ENCODE measurements around the gene CYP3A4. TPM values are rescaled to one million over a fixed set of nuclear protein-coding genes. Genes with fewer than 3 reads are reported as not detected.

CYP3A4 gene
- total and polyA plus RNA-seq, 2 donors, result 0.79 TPM; not detected in 1

DNA sequence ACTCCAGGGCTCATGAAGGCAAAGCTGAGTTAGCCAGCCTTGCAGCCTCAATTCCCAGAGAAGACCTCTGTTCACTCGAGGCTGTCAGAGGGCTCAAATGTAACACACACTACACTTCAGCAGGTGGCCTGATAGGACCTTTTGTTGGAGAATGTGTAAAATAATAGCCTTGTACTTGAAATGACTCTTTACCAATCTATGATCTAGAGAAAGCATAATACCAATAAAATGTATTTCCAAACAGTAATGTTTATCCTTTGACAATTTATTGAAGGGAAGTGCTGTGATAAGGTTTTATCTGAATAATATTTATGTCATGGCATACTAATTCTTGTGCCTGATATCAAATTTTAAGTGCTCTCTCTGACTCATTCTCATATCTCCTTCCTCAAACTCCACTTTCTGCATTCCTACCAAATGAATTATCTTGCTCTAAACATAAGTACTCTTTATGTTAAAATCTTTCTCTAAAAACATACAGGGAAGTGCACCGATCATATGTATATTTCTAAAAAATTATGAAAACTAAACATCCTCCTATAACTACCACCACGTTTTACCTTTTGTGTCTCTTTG lies 69.9 kb downstream of the CYP3A4 start:
- WGBS, result 34% methylated on average over 3 of the region's 3 CpGs
- Histone ChIP-seq H3K36me3 (ENCODE audit: insufficient read depth) (no peaks in the 10 kb centered on the region), H3K4me1 (ENCODE audit: insufficient read depth) (no peaks in the 10 kb centered on the region), H3K4me3 (ENCODE audit: low read depth, low read length) (no peak overlapping the region), H3K27ac (ENCODE audit: low read depth) (no peak overlapping the region)
- DNase-seq (ENCODE audit: extremely low spot score), result no peak

DNA sequence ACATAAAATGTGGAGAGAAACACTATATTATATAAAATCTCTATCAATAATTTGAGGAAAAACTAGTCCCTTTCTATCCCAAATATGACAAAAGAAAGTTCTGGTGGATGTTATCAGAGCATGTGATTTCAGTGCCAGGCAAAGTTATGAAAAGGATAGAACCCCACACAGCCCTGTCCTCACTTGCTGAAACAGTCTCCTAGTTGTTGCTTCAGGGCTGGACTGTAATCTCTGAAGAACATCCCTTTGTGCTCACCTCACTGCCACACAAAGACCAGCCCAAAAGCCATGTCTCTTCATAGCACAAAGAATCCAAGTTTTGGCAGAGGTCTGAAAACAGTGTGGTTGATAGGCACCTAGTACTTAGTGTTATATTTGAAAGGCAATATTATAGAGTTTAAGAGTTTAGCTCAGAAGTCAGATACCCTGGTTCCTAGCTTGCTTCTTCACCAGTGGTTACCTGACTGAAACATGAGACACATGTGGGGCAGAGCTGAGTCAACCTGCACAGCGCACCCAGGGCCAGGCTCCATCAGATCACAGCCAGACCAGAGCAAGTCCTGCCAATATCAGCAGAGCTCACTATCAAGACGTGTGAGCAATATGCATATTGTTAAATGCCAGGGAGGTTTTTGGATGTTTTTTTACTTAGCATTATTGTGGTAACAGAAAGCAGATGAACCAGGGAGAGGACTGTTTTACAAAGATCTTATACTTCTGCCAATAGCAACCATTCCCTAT lies 74.0 kb downstream of the CYP3A4 start:
- no peak overlapping the region for H3K4me3 ChIP-seq (ENCODE audit: low read depth, low read length)
- WGBS, result 66% methylated on average over 2 of the region's 2 CpGs
- H3K4me1 ChIP-seq (ENCODE audit: insufficient read depth), result no peaks in the 10 kb centered on the region
- H3K27ac ChIP-seq (ENCODE audit: low read depth), result no peak overlapping the region
- no peak for DNase-seq (ENCODE audit: extremely low spot score)
- no peaks in the 10 kb centered on the region for H3K36me3 ChIP-seq (ENCODE audit: insufficient read depth)

DNA sequence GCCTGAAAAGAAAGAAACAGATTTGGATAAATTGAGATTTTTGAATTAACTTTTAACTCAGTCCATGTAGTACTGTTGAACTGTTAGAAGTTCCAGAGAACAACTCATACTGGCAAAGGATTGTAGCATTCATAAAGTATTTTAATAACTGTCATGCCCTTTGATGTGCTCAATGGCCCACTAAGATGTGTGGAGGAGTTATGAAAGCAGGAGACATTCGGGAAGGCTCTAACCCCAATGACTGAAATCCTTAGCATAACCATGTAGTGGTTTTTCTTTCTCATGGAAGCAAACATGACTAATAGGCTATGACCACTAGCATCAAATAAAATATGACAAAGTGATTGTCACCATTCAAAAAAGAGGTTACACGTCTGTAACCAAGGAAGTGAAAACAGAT lies 74.7 kb downstream of the CYP3A4 start:
- Histone ChIP-seq H3K27ac (ENCODE audit: low read depth) (no peak overlapping the region), H3K4me3 (ENCODE audit: low read depth, low read length) (no peak overlapping the region), H3K36me3 (ENCODE audit: insufficient read depth) (no peaks in the 10 kb centered on the region), H3K4me1 (ENCODE audit: insufficient read depth) (no peaks in the 10 kb centered on the region)
- 87% methylated on average over 2 of the region's 2 CpGs for WGBS
- no peak for DNase-seq (ENCODE audit: extremely low spot score)

DNA sequence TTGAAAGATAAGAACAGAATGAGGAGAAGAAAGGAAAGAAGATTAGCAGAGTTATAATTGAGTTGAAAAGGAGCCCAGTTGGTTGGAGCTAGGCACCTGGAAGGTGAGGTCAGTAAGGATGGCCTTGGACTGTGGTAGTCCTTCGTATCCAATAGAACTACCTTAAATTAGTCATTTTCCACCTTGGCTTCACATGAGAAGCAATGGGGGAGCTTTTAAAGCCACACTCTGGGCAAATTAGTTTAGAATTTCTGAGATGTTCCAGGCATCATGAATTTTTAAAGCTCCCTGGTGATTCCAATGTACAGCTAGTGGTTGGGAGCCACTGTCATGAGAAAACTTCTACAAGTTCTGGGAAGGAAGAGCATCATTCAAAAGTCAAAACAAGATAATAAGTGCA lies 76.9 kb downstream of the CYP3A4 start:
- H3K4me3 ChIP-seq (ENCODE audit: low read depth, low read length), result no peak overlapping the region
- no peak overlapping the region for H3K27ac ChIP-seq (ENCODE audit: low read depth)
- DNase-seq (ENCODE audit: extremely low spot score), result no peak
- 44% methylated on average over 1 of the region's 1 CpG for WGBS
- H3K36me3 ChIP-seq (ENCODE audit: insufficient read depth), result no peaks in the 10 kb centered on the region
- no peaks in the 10 kb centered on the region for H3K4me1 ChIP-seq (ENCODE audit: insufficient read depth)

Small RNAs within 50 kb of the gene (small RNA-seq; reads per million reads assigned to genes)
- gene CYP3A137P, result not detected

Other genes with a start within 250 kb of the CYP3A4 start
- gene FAM200A, start 232.1 kb downstream of the CYP3A4 start, total RNA-seq, result 14.8 TPM
- gene FAM200A, start 232.1 kb downstream of the CYP3A4 start, polyA plus RNA-seq, result 4.4 TPM
- gene ZNF655, start 225.5 kb downstream of the CYP3A4 start, total RNA-seq, result 127 TPM
- gene ZNF655, start 225.5 kb downstream of the CYP3A4 start, polyA plus RNA-seq, result 52.0 TPM
- gene TMEM225B, start 185.9 kb downstream of the CYP3A4 start, total RNA-seq, result 1.1 TPM
- 1.1 TPM for gene TMEM225B, start 185.9 kb downstream of the CYP3A4 start, polyA plus RNA-seq
- 12.7 TPM for gene ZSCAN25, start 167.2 kb downstream of the CYP3A4 start, total RNA-seq
- gene ZSCAN25, start 167.2 kb downstream of the CYP3A4 start, polyA plus RNA-seq, result 7.9 TPM
- 29.9 TPM for gene CYP3A5, start 104.2 kb downstream of the CYP3A4 start, total RNA-seq
- 7.1 TPM for gene CYP3A5, start 104.2 kb downstream of the CYP3A4 start, polyA plus RNA-seq
- 0.21 TPM for gene CYP3A7, start 49.0 kb downstream of the CYP3A4 start, total RNA-seq
- gene CYP3A7, start 49.0 kb downstream of the CYP3A4 start, polyA plus RNA-seq, result 0.06 TPM
- gene CYP3A43, start 43.8 kb upstream of the CYP3A4 start, total RNA-seq, result not detected
- gene CYP3A43, start 43.8 kb upstream of the CYP3A4 start, polyA plus RNA-seq, result not detected
- not detected for gene OR2AE1, start 92.8 kb upstream of the CYP3A4 start, total RNA-seq
- 0.13 TPM for gene OR2AE1, start 92.8 kb upstream of the CYP3A4 start, polyA plus RNA-seq
- gene TRIM4, start 135.3 kb upstream of the CYP3A4 start, total RNA-seq, result 27.9 TPM
- 30.2 TPM for gene TRIM4, start 135.3 kb upstream of the CYP3A4 start, polyA plus RNA-seq
- gene GJC3, start 145.4 kb upstream of the CYP3A4 start, total RNA-seq, result not detected
- 0.14 TPM for gene GJC3, start 145.4 kb upstream of the CYP3A4 start, polyA plus RNA-seq
- 1.9 TPM for gene AZGP1, start 191.8 kb upstream of the CYP3A4 start, total RNA-seq
- 9.3 TPM for gene AZGP1, start 191.8 kb upstream of the CYP3A4 start, polyA plus RNA-seq
- gene ZKSCAN1, start 231.4 kb upstream of the CYP3A4 start, total RNA-seq, result 51.5 TPM
- 14.3 TPM for gene ZKSCAN1, start 231.4 kb upstream of the CYP3A4 start, polyA plus RNA-seq

Measured in urinary bladder (tissue), 4 donors.